B cell (primary cell): ENCODE measurements around the gene SEC16A. TPM values are rescaled to one million over a fixed set of nuclear protein-coding genes. Genes with fewer than 3 reads are reported as not detected.

Experiments
- ATAC-seq: fragments of 200-7000 bp; cut with Tn5 transposase; one replicate; pipeline ENCODE4 v1.10.0; 2021; ENCODE audit warnings: low read depth, mild to moderate bottlenecking, moderate number of reproducible peaks, moderate library complexity
- CTCF ChIA-PET: fragments of 350-600 bp; sonication (Branson Sonifier 250); formaldehyde crosslinking; loops from one replicate; lab custom pipeline; 2021; ENCODE audit warnings: antibody characterized with exemption, inconsistent platforms; lab: Charles Lee
- POLR2A ChIA-PET: fragments of 350-600 bp; sonication (Branson Sonifier 250); formaldehyde crosslinking; loops from one replicate; lab custom pipeline; 2021; ENCODE audit warnings: antibody characterized with exemption; lab: Charles Lee
- DNase-seq: peaks from one replicate; pipeline ENCODE4 v3.0.0; 2013
- H2AFZ ChIP-seq: 2 replicates; pipeline ENCODE4 v1.6.1; 2012; ENCODE audit warnings: mild to moderate bottlenecking, low read depth, low read length; ENCODE audit not compliant: insufficient read depth, poor library complexity, severe bottlenecking
- H3K27ac ChIP-seq, 2 donors: 1 replicate in 1 of 2; 2 replicates in 1 of 2; pipeline ENCODE4 v1.5.1; 2012 to 2013; ENCODE audit warnings: low read length in 2 of 2, mild to moderate bottlenecking in 2 of 2, moderate library complexity in 1 of 2
- H3K27me3 ChIP-seq, 4 experiments: fragments of 200-600 bp in 1 of 4; sonication (generic) in 1 of 4; replicated peaks in 1 of 4; 1 replicate in 2 of 4; 2 replicates in 2 of 4; pipeline versions ENCODE4 v1.6.1 to v1.7.0; 2013 to 2016; ENCODE audit warnings: low read length in 3 of 4, mild to moderate bottlenecking in 2 of 4, mixed read lengths in 1 of 4, moderate library complexity in 1 of 4; ENCODE audit not compliant: insufficient read depth in 4 of 4, control insufficient read depth in 3 of 4; ENCODE audit errors: control extremely low read depth in 1 of 4
- H3K36me3 ChIP-seq, 2 experiments: replicated peaks in 1 of 2; 1 replicate in 1 of 2; 2 replicates in 1 of 2; pipeline versions ENCODE4 v1.6.1 to v1.7.1; 2013; ENCODE audit warnings: low read length in 1 of 2; ENCODE audit not compliant: insufficient read depth in 2 of 2, control insufficient read depth in 1 of 2; ENCODE audit errors: control extremely low read depth in 1 of 2, extremely low read depth in 1 of 2
- H3K4me1 ChIP-seq, 2 donors: fragments of 200-600 bp in 1 of 2; sonication (generic) in 1 of 2; 1 replicate in 1 of 2; 2 replicates in 1 of 2; pipeline versions ENCODE4 v1.5.1 to v1.6.1; 2013 to 2017; ENCODE audit warnings: low read length in 2 of 2; ENCODE audit not compliant: control insufficient read depth in 2 of 2, insufficient read depth in 2 of 2
- H3K4me2 ChIP-seq: replicated peaks from 2 replicates; pipeline ENCODE3; 2012; ENCODE audit warnings: mild to moderate bottlenecking, low read depth, low read length; ENCODE audit not compliant: poor library complexity, severe bottlenecking
- H3K4me3 ChIP-seq, 5 experiments: fragments of 200-600 bp in 1 of 5; sonication (generic) in 1 of 5; 1 replicate in 3 of 5; 2 replicates in 2 of 5; pipeline versions ENCODE4 v1.5.1 to v1.7.0; 2011 to 2016; ENCODE audit warnings: low read length in 4 of 5, mild to moderate bottlenecking in 4 of 5, low read depth in 2 of 5, control low read depth in 1 of 5, moderate library complexity in 1 of 5; ENCODE audit not compliant: insufficient read depth in 1 of 5; ENCODE audit errors: control extremely low read depth in 1 of 5, extremely low read depth in 1 of 5
- H3K79me2 ChIP-seq: fragments of 200-600 bp; sonication (generic); one replicate; pipeline ENCODE4 v1.6.0; 2016; ENCODE audit warnings: low read length; ENCODE audit not compliant: control insufficient read depth, insufficient read depth
- H3K9ac ChIP-seq: fragments of 200-600 bp; sonication (generic); 2 replicates; pipeline ENCODE4 v1.6.1; 2017; ENCODE audit warnings: mild to moderate bottlenecking, low read length, moderate library complexity
- H3K9me3 ChIP-seq, 3 donors: one replicate each; pipeline versions ENCODE4 v1.6.1 to v1.7.1; 2013; ENCODE audit warnings: low read length in 2 of 3; ENCODE audit not compliant: control insufficient read depth in 2 of 3, insufficient read depth in 1 of 3; ENCODE audit errors: control extremely low read depth in 1 of 3
- H4K20me1 ChIP-seq: 2 replicates; pipeline ENCODE4 v1.6.0; 2012; ENCODE audit warnings: mild to moderate bottlenecking, low read length; ENCODE audit not compliant: insufficient read depth, control insufficient read depth, poor library complexity, severe bottlenecking
- H3K27ac Mint-ChIP-seq: one replicate; pipeline ENCODE4 v1.8.0; 2021; ENCODE audit warnings: mixed read lengths
- H3K27me3 Mint-ChIP-seq: one replicate; pipeline ENCODE4 v1.8.0; 2021; ENCODE audit warnings: mixed read lengths
- H3K4me1 Mint-ChIP-seq: one replicate; pipeline ENCODE4 v1.8.0; 2021; ENCODE audit warnings: mixed read lengths
- H3K4me3 Mint-ChIP-seq: one replicate; pipeline ENCODE4 v1.8.0; 2021; ENCODE audit warnings: mixed read lengths
- H3K9me3 Mint-ChIP-seq: one replicate; pipeline ENCODE4 v1.8.0; 2022; ENCODE audit warnings: mixed read lengths; ENCODE audit not compliant: insufficient read depth
- CTCF ChIP-seq: fragments of 200-600 bp; IDR thresholded peaks from one replicate; pipeline ENCODE4 v1.8.0; 2022; ENCODE audit warnings: antibody characterized with exemption, mild to moderate bottlenecking
- EZH2 ChIP-seq: IDR thresholded peaks from 2 replicates; pipeline ENCODE4 v1.6.1; 2012; ENCODE audit warnings: borderline replicate concordance, low read depth, mild to moderate bottlenecking, moderate library complexity, low read length; ENCODE audit not compliant: insufficient read depth, poor library complexity, severe bottlenecking
- WGBS: methylation state at CpG from one replicate; pipeline ENCODE4 v1.1.5; 2013; ENCODE audit warnings: missing lambda C conversion rate; ENCODE audit not compliant: insufficient coverage; 5-methylcytosine and 5-hydroxymethylcytosine counted together
- intact Hi-C: fragments of 100-400 bp; cut with micrococcal nuclease; formaldehyde crosslinking; loops from one replicate; pipeline ENCODE4 v1.10.0; 2022
- polyA plus RNA-seq: library from polyadenylated mRNA; depleted of rRNA; stranded (reverse); fragments of >200 nt; gene quantifications from 2 replicates; pipeline ENCODE4 v1.2.3, GENCODE V29; 2012
- total RNA-seq, 2 donors: library from RNA; stranded (reverse); fragments of 120-200 nt in 1 of 2; gene quantifications; 1 replicate in 1 of 2; 2 replicates in 1 of 2; pipeline versions ENCODE4 v1.2.3 to v1.2.4, GENCODE V29; 2013 to 2022

Gene SEC16A
- total and polyA plus RNA-seq, 2 donors (not counting 1 experiment from before 2014, with no cell fraction given) = 31.7 to 73.4 TPM

- intact Hi-C loops = no loop called here
- POLR2A ChIA-PET = no interaction called here
- peaks cover 2% of the 10 kb centered on the region for H3K4me1 Mint-ChIP-seq
- H3K36me3 ChIP-seq = no peaks in the 10 kb centered on the region
- no peaks in the 10 kb centered on the region for H3K9me3 Mint-ChIP-seq
- H3K9ac ChIP-seq = no peak overlapping the region
- no peak overlapping the region for H3K27ac Mint-ChIP-seq
- no peak overlapping the region for H3K4me3 Mint-ChIP-seq
- peaks cover 10% of the 10 kb centered on the region for H4K20me1 ChIP-seq
- no peak overlapping the region for H3K4me2 ChIP-seq
- H3K4me3 ChIP-seq = no peak overlapping the region
- 94% methylated on average over 12 of the region's 17 CpGs for WGBS
- DNase-seq (no peak), ATAC-seq (no peak)
- no peak overlapping the region for H3K27ac ChIP-seq
- peaks cover 0 to 10% (median 2%) of the 10 kb centered on the region in 4 experiments for H3K27me3 ChIP-seq
- H2AFZ ChIP-seq = no peak overlapping the region
- CTCF ChIA-PET = interaction anchor here (0.6 to 9.0 kb wide), 9 partner anchors 44 to 841 kb away, joined by 3 to 153 read pairs (median 3); no protein-coding TSS in a partner anchor
- peaks cover under 1% of the 10 kb centered on the region for H3K79me2 ChIP-seq
- no peaks in the 10 kb centered on the region for H3K27me3 Mint-ChIP-seq
- TF ChIP-seq CTCF = no peak
- no peak for TF ChIP-seq EZH2
- peaks cover 6 to 12% of the 10 kb centered on the region in 2 donors for H3K4me1 ChIP-seq
- no peaks in the 10 kb centered on the region for H3K9me3 ChIP-seq
Measured at GRCh38 chr9:136489731-136490130, 6.9 kb upstream of the SEC16A start.

GRCh38 chr9:136488247-136489214 is 5.7 kb upstream of the SEC16A start:
- POLR2A ChIA-PET = no interaction called here
- ATAC-seq = peak; percentile 52
- intact Hi-C loops = no loop called here

More at GRCh38 chr9:136488247-136489214, 5.7 kb upstream of the SEC16A start:
- peaks cover 5% of the 10 kb centered on the region for H3K79me2 ChIP-seq
- no peak overlapping the region for H3K4me2 ChIP-seq
- Mint-ChIP-seq H3K4me1 (peaks cover 6% of the 10 kb centered on the region), H3K27me3 (no peaks in the 10 kb centered on the region), H3K9me3 (no peaks in the 10 kb centered on the region), H3K27ac (no peak overlapping the region), H3K4me3 (no peak overlapping the region)
- peaks cover 20% of the 10 kb centered on the region for H4K20me1 ChIP-seq
- CTCF ChIA-PET = interaction anchor here (0.7 to 9.0 kb wide), 12 partner anchors 41 to 156 kb away, joined by 3 to 153 read pairs (median 6); no protein-coding TSS in a partner anchor
- no peak overlapping the region for H3K9ac ChIP-seq
- no peak overlapping the region for H2AFZ ChIP-seq
- H3K27ac ChIP-seq = no peak overlapping the region
- TF ChIP-seq EZH2 (no peak), CTCF (peak; percentile 97)
- H3K27me3 ChIP-seq = peaks cover 0 to 10% (median 2%) of the 10 kb centered on the region in 4 experiments
- no peak overlapping the region for H3K4me3 ChIP-seq
- H3K4me1 ChIP-seq = peaks cover 14 to 20% of the 10 kb centered on the region in 2 donors
- no peaks in the 10 kb centered on the region for H3K9me3 ChIP-seq
- WGBS = 37% methylated on average over 19 of the region's 22 CpGs
- DNase-seq = peak; percentile 81
- no peaks in the 10 kb centered on the region for H3K36me3 ChIP-seq
